ENCODE results near the gene PSMC3IP.

The PSMC3IP gene

DNA sequence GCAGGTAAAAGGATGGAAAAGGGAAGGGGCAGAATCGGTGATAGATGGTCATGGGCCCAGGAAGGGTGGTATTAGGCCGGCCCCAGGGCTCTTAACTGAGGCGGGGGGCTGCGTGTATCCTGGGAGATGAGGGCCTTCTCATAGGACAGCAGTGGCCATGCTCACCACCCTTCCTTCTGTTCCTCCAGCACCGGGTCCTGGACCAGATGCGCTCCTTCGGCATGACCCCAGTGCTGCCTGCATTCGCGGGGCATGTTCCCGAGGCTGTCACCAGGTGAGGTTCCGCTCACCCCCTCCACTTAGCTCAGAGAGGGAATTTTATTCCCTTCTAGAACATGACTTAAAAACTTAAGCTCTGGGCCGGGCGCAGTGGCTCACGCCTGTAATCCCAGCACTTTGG is 39.0 kb downstream of the PSMC3IP start:
- no peak for DNase-seq (ENCODE audit: low spot score)

DNA sequence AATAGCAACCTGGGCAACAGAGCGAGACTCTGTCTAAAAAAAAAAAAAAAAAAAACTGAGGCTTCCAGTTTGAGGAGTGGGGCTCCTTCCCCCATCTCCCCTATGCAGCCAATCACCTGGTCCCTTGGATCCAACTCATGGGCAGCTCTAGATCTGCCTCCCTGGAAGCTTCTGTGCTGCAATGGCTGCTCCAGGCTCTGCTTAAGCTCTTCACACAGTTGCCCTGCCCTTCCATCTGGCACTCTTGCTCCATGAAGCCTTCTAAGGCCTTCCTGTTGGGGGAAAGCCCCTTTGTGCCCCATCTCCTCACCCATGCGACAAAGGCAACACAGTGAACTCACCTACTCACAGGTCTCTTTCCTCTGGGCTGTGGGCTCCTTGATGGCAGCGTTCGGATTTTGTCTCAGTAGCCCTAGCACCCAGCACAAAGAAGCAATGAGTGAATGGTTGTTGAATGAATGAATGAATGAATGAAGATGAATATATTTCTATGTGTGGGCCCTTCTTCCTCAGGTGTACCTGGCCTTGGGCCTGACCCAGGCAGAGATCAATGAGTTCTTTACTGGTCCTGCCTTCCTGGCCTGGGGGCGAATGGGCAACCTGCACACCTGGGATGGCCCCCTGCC is 39.6 kb downstream of the PSMC3IP start:
- DNase-seq (ENCODE audit: low spot score) = no peak

DNA sequence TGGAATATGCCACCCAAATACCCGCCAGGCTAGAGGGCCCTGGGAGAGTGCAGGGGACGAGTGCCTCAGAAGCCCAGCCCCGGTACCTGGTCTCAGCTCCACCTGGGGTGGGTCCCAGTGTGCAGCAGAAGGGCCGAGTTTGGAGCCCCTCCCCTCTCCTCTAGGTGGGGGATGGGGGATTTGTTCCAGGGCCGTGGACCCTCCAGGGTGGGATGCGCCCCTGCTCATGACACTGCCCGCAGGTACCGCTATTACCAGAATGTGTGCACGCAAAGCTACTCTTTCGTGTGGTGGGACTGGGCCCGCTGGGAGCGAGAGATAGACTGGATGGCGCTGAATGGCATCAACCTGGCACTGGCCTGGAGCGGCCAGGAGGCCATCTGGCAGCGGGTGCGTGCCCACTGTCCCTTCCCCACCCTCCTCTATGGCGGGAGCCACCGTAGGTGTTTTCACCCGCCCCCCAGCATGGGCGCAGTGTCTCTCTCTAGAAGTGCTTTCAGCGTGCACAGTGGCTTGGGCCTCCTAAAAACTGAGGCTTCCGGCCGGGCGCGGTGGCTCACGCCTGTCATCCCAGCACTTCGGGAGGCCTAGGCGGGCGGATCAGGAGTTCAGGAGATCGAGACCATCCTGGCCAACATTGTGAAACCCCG is 40.2 kb downstream of the PSMC3IP start:
- DNase-seq (ENCODE audit: low spot score) = no peak

DNA sequence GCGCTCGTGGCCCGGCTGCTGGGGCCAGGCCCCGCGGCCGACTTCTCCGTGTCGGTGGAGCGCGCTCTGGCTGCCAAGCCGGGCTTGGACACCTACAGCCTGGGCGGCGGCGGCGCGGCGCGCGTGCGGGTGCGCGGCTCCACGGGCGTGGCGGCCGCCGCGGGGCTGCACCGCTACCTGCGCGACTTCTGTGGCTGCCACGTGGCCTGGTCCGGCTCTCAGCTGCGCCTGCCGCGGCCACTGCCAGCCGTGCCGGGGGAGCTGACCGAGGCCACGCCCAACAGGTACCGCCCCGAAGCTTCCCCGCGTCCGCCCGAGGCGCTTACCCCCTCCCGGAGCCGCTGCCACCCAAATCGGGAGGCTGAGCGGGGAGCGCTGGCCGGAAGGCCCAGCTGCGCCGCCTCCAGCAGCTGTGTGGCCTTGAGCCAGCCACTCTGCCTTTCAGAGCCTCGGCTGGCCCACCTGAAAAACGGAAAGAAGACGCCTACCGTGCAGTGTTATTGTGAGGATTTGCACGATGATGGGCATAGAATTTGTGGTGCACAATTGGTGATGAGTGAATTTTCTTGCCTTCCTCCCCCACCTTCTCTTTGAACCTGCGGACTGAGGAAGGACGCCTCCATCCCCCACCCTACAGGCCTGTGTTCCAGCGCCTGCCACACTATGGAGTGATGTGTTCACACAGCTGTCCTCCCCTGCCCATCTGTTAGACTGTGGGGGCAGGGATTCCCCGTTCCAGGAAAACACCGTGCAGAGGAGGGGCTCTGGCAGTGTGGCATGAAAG is 41.0 kb downstream of the PSMC3IP start:
- peak; percentile 93 for DNase-seq (ENCODE audit: low spot score)

DNA sequence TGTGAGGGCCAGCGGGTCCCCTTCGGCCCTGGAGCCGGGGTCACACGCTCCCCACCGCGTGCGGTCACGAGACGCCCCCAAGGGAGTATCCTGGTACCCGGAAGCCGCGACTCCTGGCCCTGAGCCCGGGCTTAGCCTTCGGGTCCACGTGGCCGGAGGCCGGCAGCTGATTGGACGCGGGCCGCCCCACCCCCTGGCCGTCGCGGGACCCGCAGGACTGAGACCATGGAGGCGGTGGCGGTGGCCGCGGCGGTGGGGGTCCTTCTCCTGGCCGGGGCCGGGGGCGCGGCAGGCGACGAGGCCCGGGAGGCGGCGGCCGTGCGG is 41.5 kb downstream of the PSMC3IP start, which contains the start of gene NAGLU:
Gene NAGLU, plus strand, starts transcription at position 194 of the 324 bp plus-strand sequence. Its CDS starts 32 bp downstream, at position 226.
- peak; percentile 99 for DNase-seq (ENCODE audit: low spot score)

DNA sequence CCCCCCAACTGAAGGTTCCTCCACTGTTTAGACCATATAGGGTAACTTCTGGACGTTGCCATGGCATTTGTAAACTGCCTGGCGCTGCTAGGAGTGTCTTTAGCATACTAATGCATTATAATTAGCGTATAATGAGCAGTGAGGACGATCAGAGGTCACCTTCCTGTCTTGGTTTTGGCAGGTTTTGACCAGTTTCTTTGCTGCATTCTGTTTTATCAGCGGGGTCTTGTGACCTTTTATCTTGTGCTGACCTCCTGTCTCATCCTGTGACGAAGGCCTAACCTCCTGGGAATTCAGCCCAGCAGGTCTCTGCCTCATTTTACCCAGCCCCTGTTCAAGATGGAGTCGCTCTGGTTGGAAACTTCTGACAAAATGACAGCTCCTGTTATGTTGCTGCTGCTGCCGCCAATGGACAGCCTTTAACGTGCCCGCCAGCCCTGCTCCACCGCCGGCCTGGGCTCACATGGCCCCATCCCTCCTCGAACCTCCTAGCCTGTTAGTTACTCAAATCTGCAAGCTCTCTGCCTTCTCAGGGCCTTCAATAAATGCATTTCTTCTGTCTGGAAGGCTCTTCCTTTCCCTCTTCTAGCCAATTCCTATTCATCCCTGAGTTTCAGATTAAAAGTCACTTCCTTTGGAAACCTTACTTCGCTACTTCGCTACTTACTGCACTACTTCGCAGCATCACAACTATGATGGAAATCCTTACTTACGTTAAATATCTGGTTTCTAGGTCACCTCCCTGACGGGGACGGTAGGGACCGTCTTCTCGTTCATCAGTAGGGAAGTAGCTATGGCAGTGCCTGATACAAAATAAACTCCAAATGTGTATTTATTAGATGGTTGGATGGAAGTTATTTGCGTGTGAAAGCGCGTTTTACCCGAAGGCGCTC is 42.1 kb downstream of the PSMC3IP start:
- no peak for DNase-seq (ENCODE audit: low spot score)

DNA sequence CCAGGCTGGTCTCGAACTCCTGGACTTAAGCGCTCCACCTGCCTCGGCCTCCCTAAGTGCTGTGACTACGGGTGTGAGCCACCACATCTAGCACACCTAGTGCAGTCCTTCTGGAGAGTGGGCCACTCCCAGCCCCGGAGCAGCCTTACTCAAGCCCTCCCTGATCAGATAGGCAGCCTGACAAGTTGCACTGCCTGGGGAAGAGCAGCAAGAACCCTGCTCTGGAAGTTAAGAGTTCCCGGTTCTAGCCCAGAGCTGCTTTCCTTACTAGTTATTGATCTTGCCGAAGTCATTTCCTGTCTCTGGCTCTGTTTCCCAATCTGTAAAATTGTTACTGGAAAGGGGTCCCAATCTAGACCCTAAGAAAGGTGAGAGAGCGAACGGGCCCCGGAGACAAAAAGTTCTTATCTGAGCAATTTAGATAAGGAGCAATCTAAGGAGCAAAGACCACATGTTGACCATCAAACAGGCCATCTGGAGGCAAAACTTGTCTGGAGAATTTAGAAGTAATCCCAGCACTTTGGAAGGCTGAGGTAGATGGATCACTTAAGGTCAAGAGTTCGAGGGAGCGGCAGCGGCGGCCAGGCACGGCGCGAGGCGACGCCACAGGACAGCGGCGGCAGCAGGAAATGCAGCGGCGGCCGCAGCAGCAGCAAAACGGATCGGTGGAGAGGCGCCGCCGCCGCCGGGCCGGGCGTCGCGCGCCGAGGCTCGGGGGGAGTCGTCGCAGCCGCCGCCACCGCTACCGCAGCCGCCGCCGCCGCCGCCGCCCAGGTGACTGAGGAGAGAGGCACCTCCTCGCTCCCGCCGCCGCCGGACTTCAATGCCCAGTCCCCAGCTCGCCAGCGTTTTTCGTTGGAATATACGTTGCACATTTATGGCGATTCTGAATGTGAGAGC is 45.8 kb downstream of the PSMC3IP start:
- peak; percentile 72 for DNase-seq (ENCODE audit: low spot score)

DNA sequence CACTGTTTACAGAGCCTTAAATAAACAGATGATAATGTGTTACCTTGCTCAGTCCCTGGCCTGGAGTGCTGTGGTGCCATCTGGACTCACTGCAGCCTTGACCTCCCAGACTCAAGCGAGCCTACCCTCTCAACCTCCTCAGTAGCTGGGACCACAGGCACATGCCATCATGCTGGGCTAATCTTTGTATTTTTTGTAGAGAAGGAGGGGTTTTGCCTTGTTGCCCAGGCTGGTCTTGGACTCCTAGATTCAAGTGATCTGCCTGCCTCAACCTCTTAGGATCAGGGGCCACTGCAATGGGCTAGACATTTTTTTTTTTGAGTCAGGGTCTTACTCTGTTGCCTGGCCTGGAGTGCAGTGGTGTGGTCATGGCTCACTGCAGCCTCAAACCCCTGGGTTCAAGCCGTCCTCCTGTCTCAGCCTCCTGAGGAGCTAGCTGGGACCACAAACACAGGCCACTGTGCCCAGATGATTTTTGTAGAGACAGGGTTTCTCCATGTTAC is 46.5 kb downstream of the PSMC3IP start:
- DNase-seq (ENCODE audit: low spot score) = no peak

DNA sequence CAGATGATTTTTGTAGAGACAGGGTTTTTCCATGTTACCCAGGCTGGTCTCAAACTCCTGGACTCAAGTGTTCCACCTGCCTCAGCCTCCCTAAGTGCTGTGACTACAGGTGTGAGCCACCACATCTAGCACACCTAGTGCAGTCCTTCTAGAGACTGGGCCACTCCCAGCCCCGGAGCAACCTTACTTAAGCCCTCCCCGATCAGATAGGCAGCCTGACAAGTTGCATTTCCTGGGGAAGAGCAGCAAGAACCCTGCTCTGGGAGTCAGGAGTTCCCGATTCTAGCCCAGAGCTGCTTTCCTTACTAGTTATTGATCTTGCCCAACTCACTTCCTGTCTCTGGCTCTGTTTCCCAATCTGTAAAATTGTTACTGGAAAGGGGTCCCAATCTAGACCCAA is 48.5 kb downstream of the PSMC3IP start:
- no peak for DNase-seq (ENCODE audit: low spot score)

DNA sequence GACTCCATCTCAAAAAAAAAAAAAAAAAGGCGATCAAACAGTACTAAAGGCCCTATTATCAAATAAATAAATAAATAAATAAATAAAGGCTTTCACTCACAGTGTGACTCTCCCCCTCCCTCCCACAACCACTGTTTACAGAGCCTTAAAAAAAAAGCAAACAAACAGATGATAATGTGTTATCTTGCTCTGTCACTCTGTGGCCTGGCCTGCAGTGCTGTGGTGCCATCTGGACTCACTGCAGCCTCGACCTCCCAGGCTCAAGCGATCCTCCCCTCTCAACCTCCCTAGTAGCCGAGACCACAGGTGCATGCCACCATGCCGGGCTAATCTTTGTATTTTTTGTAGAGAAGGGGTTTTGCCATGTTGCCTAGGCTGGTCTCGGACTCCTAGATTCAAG is 49.6 kb downstream of the PSMC3IP start:
- no peak for DNase-seq (ENCODE audit: low spot score)

DNA sequence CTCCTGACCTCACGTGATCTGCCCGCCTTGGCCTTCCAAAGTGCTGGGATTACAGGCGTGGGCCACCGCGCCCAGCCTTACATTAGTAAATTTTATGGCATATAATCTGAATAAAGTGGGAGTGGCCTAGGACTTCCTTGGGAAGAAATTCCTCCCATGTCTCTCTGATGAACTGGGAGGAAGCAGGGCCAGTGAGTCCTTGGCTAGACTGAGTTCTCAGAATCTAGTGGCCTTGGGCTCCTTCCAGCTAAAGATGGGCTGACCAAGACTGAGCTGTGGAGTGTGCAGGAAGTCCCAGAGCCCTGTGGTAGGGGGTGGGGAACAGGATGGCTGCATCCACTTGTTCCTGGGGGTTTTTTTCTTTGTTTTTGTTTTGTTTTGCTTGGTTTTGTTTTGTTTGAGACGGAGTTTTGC is 51.5 kb downstream of the PSMC3IP start:
- DNase-seq (ENCODE audit: low spot score) = peak; percentile 54

DNA sequence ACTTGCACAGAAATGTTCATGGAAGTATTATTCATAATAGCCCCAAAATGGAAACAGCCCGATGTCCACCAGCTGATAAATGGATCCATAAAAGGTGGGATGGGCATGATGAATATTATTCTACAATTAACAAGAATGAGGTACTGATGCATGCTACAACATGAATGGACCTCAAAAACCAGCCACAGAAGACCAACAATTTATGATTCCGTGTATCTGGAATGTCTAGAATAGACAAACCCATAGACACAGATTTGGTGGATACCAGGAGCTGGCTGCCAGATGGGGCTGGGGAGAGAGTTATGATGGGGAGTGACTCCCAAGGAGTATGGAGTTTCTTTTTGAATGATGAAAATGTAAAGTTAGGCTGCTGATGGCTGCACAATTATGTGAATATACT is 52.3 kb downstream of the PSMC3IP start:
- DNase-seq (ENCODE audit: low spot score) = peak; percentile 48

DNA sequence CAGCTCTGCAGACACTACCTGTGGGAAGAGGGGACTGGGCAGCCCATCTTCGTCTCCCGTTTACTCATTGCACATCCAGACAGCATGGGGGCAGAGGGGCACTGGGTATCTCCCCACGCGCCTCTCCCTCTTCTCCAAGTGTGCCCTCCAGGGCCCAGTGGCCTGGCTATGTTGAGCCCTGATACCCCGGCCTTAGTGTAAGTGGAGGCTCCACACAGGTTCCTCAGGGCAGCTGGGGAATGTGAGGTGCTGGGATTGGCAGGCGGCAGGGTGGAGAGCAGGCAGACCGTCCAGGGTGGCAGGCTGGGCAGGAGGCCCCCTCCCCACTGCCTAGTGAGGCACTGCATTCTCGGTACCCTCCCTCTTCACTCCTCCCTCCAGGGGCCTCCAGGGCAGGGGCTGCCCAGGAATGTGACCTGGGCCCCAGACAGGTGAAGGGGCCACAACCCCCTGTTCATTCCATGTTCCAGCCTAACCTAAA is 54.7 kb downstream of the PSMC3IP start:
- DNase-seq (ENCODE audit: low spot score) = no peak

Measured in AG20443 (cell line).